ENCODE results near the gene FABP7.

FABP7 gene

DNA sequence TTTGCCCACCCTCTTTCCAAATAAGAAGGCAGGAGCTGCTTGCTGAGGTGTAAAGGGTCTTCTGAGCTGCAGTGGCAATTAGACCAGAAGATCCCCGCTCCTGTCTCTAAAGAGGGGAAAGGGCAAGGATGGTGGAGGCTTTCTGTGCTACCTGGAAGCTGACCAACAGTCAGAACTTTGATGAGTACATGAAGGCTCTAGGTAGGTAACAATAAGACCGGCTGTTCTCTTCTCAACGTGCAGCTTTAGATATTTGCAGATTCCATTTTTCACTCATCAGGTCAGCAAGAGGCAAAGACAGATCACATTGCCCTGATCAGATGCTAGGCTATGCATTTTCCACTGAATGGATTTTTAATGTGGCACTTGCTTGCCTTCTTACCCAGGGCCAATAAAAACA, at the start of gene FABP7:
FABP7 (plus strand) TSS at position 50 of the 400 bp plus-strand sequence; CDS start at position 129, 79 bp downstream.
- in situ Hi-C loops (cut with HindIII; ENCODE audit: low sequenced_read_pairs): no loop called here
- peak within 1 kb of the TSS; percentile 7 for H3K4me3 ChIP-seq (ENCODE audit: low read depth, low read length)
- TF ChIP-seq, protein P1, sequence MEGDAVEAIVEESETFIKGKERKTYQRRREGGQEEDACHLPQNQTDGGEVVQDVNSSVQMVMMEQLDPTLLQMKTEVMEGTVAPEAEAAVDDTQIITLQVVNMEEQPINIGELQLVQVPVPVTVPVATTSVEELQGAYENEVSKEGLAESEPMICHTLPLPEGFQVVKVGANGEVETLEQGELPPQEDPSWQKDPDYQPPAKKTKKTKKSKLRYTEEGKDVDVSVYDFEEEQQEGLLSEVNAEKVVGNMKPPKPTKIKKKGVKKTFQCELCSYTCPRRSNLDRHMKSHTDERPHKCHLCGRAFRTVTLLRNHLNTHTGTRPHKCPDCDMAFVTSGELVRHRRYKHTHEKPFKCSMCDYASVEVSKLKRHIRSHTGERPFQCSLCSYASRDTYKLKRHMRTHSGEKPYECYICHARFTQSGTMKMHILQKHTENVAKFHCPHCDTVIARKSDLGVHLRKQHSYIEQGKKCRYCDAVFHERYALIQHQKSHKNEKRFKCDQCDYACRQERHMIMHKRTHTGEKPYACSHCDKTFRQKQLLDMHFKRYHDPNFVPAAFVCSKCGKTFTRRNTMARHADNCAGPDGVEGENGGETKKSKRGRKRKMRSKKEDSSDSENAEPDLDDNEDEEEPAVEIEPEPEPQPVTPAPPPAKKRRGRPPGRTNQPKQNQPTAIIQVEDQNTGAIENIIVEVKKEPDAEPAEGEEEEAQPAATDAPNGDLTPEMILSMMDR (IDR thresholded peaks at IDR 0.05; ENCODE audit: low read depth, low read length, missing control alignments): no peak
- no peak for DNase-seq (ENCODE audit: low read depth)

DNA sequence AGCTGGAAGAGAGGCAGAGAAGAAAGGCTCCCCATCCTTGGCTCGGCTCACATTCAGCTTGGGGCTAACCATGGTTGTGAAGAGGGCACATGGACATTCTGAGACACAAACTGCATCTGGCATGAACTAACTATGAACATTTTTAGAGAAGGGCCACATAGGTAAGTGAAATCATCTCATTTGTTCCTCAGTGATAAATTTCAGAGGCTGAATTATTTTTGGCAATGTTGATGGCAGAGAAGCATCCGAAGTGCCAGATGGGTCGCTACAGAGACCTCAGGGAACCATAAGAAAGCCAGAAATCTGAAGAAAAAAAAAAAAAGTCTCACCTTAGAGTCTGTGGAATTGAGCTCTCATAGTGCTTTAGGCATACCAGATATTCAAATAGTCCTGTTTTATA, 49.2 kb upstream of the FABP7 start:
- TF ChIP-seq, protein P1 (IDR thresholded peaks at IDR 0.05; ENCODE audit: low read depth, low read length, missing control alignments): no peak
- DNase-seq (ENCODE audit: low read depth): no peak
- in situ Hi-C loops (cut with HindIII; ENCODE audit: low sequenced_read_pairs): no loop called here
- H3K4me3 ChIP-seq (ENCODE audit: low read depth, low read length): no peak overlapping the region

DNA sequence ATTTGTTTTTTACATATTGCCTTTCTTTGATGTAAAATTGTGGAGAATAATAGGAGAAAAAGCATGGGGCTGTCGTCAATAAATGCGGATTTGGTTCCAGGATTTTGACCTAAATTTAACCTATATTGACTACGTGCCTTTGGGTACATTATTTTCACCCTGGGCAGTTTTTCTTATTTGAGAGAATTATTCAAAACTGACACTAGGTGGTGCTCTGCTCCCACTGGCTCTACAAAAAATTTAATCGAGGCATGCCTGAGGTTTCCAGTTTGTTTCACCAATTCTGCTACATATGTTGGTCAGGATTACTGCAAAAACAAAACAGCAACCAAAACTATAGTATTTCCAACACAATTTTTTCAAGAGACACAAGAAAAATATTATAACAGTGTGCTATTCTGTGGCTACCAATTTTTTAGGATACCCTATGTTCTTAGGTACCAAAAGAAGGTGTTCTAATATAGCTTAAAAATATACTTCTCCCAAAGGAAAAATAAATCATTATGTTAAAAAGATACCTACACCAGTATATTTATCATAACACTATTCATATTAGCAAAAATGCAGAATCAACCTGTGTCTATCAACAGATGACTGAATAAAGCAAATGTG, 48.6 kb upstream of the FABP7 start:
- TF ChIP-seq, protein P1 (IDR thresholded peaks at IDR 0.05; ENCODE audit: low read depth, low read length, missing control alignments): peak; percentile 69
- no peak overlapping the region for H3K4me3 ChIP-seq (ENCODE audit: low read depth, low read length)
- in situ Hi-C loops (cut with HindIII; ENCODE audit: low sequenced_read_pairs): no loop called here
- peak; percentile 26 for DNase-seq (ENCODE audit: low read depth)

DNA sequence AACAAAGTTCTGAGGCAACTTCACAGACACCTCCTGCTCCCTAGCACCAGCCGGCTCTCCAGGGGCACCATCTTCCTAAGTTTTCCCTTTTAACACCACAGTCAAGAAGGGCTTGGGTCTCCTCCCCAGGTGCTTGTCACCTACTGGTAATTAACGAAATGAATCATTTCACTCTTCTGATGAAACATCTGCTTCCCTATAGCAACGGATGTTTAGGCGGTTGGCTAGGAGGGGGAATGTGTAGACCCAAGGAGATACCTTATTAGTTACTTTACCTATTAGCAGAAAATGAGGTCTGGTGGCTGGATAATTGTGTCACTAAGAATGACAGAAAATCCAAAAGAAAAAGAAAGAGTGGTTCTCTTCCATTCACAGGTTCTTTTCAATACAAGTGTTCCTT, 46.3 kb upstream of the FABP7 start:
- DNase-seq (ENCODE audit: low read depth): no peak
- H3K4me3 ChIP-seq (ENCODE audit: low read depth, low read length): no peak overlapping the region
- TF ChIP-seq, protein P1 (IDR thresholded peaks at IDR 0.05; ENCODE audit: low read depth, low read length, missing control alignments): no peak
- in situ Hi-C loops (cut with HindIII; ENCODE audit: low sequenced_read_pairs): no loop called here

DNA sequence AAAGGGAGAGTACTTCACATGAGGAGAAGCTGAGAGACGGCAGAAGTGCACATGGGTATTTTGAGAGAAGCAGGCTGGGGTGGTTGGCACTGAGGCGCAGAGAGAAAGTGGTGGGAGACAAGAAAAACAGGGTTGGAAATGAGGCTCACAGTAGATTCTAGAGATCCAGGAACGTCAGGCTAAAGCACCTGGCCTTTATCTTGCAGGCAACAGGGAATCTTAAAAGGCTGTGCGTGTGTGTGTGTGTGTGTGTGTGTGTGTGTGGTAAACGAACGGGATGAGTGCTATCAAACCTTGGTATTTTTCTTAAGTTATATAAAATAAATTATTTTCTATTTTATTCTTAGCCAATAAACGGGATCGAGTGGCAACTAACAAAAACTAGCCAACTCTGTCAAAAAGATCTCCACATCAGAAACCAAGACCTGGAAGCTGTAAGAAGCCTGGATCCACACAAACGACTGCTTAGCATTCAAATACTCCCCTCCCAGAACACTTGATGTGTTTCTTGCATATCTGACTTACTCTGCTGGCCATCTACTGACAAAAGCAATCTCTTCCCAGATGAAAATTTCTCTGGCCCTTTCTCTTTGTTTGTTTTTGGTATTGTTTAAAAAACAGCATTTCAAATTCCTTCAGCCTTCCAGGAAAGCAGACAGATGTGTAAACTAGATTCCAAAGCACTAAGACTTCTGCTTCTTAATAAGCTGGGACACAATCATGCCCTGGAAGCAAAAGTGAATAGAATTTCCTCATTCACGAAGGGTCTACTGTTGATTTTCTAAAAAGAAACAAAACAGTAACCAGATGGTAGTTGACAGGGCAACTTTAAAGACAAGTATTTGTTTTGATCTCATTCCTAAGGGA, 44.8 kb upstream of the FABP7 start:
- TF ChIP-seq, protein P1 (IDR thresholded peaks at IDR 0.05; ENCODE audit: low read depth, low read length, missing control alignments): no peak
- in situ Hi-C loops (cut with HindIII; ENCODE audit: low sequenced_read_pairs): no loop called here
- no peak overlapping the region for H3K4me3 ChIP-seq (ENCODE audit: low read depth, low read length)
- no peak for DNase-seq (ENCODE audit: low read depth)

DNA sequence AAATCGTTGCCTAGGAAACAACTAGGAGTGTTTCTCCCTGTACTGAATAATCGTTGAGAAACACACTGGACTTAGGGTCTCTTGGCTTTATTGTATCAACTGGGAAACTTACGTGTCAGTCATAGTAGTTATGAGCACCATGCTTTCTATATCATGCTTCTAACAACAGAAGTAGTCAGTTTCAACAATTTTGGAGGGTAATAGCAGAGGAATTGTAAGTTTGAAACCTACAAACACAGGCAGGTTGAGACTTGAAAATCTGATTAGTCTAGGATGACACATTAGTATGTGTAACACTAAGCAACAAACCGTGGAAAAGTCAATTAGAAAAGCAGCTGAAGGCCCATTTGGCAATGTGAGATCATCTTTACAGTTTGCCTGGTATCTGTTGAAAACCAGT, 43.9 kb upstream of the FABP7 start:
- in situ Hi-C loops (cut with HindIII; ENCODE audit: low sequenced_read_pairs): no loop called here
- no peak overlapping the region for H3K4me3 ChIP-seq (ENCODE audit: low read depth, low read length)
- TF ChIP-seq, protein P1 (IDR thresholded peaks at IDR 0.05; ENCODE audit: low read depth, low read length, missing control alignments): no peak
- no peak for DNase-seq (ENCODE audit: low read depth)

All from astrocyte of the cerebellum (primary cell).